CD4-positive, alpha-beta T cell treated with Interleukin-17A for 4 hours (primary cell): Measurements from ENCODE around the gene NEK5.

ENCODE experiments used
- DNase-seq: peaks from one replicate; pipeline ENCODE4 v3.0.0-alpha.2; 2020; ENCODE audit warnings: mixed read lengths

Gene NEK5

GRCh38 chr13:52006523-52007245, 122.2 kb downstream of the NEK5 start:
- no peak for DNase-seq

GRCh38 chr13:52005841-52006522, 122.9 kb downstream of the NEK5 start:
- no peak for DNase-seq

- DNase-seq: no peak
These were observed 124.2 kb downstream of the NEK5 start for GRCh38 chr13:52004511-52005170.

GRCh38 chr13:52003541-52003940, 125.3 kb downstream of the NEK5 start:
- DNase-seq: no peak

DNA sequence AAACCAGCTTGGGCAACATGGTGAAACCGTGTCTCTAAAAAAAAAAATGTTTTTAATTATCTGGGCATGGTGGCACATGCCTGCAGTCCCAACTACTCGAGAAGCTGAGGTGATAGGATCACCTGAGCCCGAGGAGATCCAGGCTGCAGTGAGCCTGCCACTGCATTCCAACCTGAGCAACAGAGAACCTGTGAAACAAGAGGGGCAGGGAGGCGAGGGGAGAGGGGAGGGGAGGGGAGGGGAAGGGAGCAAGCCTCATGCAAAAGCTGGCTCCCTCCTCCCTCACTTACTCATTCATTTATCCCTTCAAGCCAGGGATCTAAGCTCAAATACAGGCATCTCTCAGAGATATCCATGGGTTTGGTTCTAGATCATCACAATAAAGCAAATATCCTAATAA, 126.5 kb downstream of the NEK5 start:
- no peak for DNase-seq

DNA sequence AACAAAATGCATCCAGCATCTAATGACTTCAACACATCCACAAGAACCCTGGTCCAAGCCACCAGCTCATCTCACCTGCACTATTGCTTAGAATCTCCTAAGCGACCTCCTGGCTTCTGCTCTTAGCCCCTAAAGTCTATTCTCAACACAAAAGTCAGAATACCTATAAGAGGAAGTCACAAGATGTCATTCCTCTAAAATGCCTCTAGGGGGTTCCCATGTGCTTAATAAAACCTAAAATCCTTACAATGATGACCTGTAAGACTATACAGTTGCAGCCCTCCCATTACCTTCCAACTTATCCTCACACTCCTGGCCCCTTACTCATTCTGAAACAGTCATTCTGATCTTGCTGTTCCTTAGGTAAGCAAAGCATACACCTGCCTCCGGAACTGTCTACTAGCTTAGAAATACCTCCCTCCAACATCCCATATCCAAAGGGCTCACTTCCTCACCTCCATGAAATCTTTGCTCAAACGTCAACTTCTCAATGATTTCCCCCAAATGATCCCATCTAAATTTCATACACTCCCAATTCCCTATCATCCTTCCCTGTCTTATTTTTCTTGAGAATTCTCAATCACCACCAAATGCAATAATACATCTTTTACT, 127.6 kb downstream of the NEK5 start:
- DNase-seq: no peak

GRCh38 chr13:51999921-52000320, 129.0 kb downstream of the NEK5 start:
- DNase-seq: no peak

- DNase-seq: no peak
These were observed 129.4 kb downstream of the NEK5 start for GRCh38 chr13:51999510-51999911.

- DNase-seq: no peak
These were observed 130.0 kb downstream of the NEK5 start for GRCh38 chr13:51998723-51999509.

- no peak for DNase-seq
These were observed 131.1 kb downstream of the NEK5 start for GRCh38 chr13:51997641-51998330.

GRCh38 chr13:51997186-51997585, 131.7 kb downstream of the NEK5 start:
- DNase-seq: no peak

GRCh38 chr13:51996641-51997040, 132.2 kb downstream of the NEK5 start:
- DNase-seq: no peak

GRCh38 chr13:51995677-51996551, 133.0 kb downstream of the NEK5 start:
- no peak for DNase-seq

GRCh38 chr13:51993713-51994112, 135.2 kb downstream of the NEK5 start:
- no peak for DNase-seq

DNA sequence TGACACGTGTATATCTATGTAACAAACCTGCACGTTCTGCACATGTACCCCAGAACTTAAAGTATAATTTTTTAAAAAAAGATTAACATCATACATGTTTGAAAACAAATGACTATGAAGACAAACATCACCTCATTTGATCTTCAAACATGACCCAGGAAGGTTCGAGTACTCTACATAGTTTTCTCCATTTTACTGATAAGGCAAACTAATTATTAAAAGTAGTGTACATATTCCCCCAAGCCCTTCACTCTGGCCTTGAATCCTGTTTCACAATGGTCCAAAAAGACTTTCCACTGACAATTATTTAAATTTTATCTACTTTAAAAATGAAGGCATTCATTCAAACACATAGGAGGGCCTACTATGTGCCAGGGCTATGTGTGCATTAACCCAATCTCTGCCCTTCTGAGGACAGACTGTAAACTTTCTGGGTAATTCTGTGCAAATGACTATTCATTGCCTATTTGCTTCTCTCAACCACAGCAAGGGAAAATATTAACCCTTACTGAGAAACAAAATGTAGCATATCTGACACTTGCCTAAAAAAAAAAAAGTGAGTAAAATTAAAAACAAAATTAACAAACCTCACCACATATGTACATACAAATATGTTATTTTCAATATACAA, 139.8 kb downstream of the NEK5 start:
- no peak for DNase-seq
